Activated CD8-positive, alpha-beta T cell treated with anti-CD3 and anti-CD28 coated beads, Interleukin-2, amount 10 ng/mL, durations not matched to agents 7 days and 5 days (primary cell): Measurements from ENCODE around the gene RERE. TPM values are rescaled to one million over a fixed set of nuclear protein-coding genes. Genes with fewer than 3 reads are reported as not detected.
"Not testable (repeated sequence)": the region's sequence is repeated elsewhere in the genome, so short reads cannot be mapped to it uniquely, and the experiment has no call there.

Experiments used
- ATAC-seq: fragments of 150-1000 bp; cut with Tn5 transposase; one replicate; pipeline ENCODE4 v1.10.0; 2021; ENCODE audit warnings: moderate library complexity
- CTCF ChIA-PET: fragments of 350-600 bp; sonication (Branson Sonifier 250); formaldehyde crosslinking; loops from one replicate; lab custom pipeline; 2021; ENCODE audit warnings: antibody characterized with exemption; lab: Charles Lee
- POLR2A ChIA-PET: fragments of 350-600 bp; sonication (Branson Sonifier 250); formaldehyde crosslinking; loops from one replicate; lab custom pipeline; 2021; ENCODE audit warnings: antibody characterized with exemption; lab: Charles Lee
- DNase-seq: peaks from one replicate; pipeline ENCODE4 v3.0.0-alpha.2; 2020
- H3K27ac Mint-ChIP-seq: one replicate; pipeline ENCODE4 v1.8.0; 2021; ENCODE audit warnings: mild to moderate bottlenecking, mixed read lengths
- H3K27me3 Mint-ChIP-seq: one replicate; pipeline ENCODE4 v1.8.0; 2021; ENCODE audit warnings: low read depth, mixed read lengths
- H3K36me3 Mint-ChIP-seq: one replicate; pipeline ENCODE4 v1.8.0; 2021; ENCODE audit warnings: low read depth, mixed read lengths
- H3K4me1 Mint-ChIP-seq: one replicate; pipeline ENCODE4 v1.8.0; 2021; ENCODE audit warnings: low read depth, mixed read lengths
- H3K4me3 Mint-ChIP-seq: one replicate; pipeline ENCODE4 v1.8.0; 2021; ENCODE audit warnings: mild to moderate bottlenecking, mixed read lengths
- H3K9me3 Mint-ChIP-seq: one replicate; pipeline ENCODE4 v1.8.0; 2022; ENCODE audit warnings: mixed read lengths; ENCODE audit not compliant: insufficient read depth
- total RNA-seq, 2 experiments: library from RNA; stranded (reverse); gene quantifications; one replicate each; pipeline ENCODE4 v1.2.3, GENCODE V29; 2021

Gene RERE
- total RNA-seq, 2 experiments from 2014 or later = 37.4 to 44.7 TPM

- DNase-seq (no peak), ATAC-seq (no peak)
- H3K9me3 Mint-ChIP-seq = peaks cover 1% of the 10 kb centered on the region
- H3K27ac Mint-ChIP-seq = no peak overlapping the region
- ChIA-PET CTCF (interaction anchor here (0.8 to 2.3 kb wide), 3 partner anchors 12 to 40 kb away, joined by 3 to 11 read pairs (median 4); no protein-coding TSS in a partner anchor), POLR2A (no interaction called here)
- H3K4me1 Mint-ChIP-seq = peaks cover 26% of the 10 kb centered on the region
- peaks cover 17% of the 10 kb centered on the region for H3K36me3 Mint-ChIP-seq
- no peaks in the 10 kb centered on the region for H3K27me3 Mint-ChIP-seq
- H3K4me3 Mint-ChIP-seq = no peak overlapping the region
Observed at GRCh38 chr1:8450312-8450711, 367.1 kb downstream of the RERE start.

GRCh38 chr1:8448911-8449661, 368.4 kb downstream of the RERE start:
- no peak overlapping the region for H3K4me3 Mint-ChIP-seq
- H3K4me1 Mint-ChIP-seq = peaks cover 30% of the 10 kb centered on the region
- no peak for DNase-seq
- ChIA-PET CTCF (interaction anchor here (0.8 to 2.3 kb wide), 7 partner anchors 11 to 278 kb away, joined by 3 to 11 read pairs (median 3); no protein-coding TSS in a partner anchor), POLR2A (interaction anchor here (1.2 kb wide), 1 partner anchor 24 kb away, joined by 5 read pairs; no protein-coding TSS in a partner anchor)
- no peak overlapping the region for H3K27ac Mint-ChIP-seq
- no peak for ATAC-seq
- H3K9me3 Mint-ChIP-seq = peaks cover 4% of the 10 kb centered on the region
- no peaks in the 10 kb centered on the region for H3K27me3 Mint-ChIP-seq
- peaks cover 21% of the 10 kb centered on the region for H3K36me3 Mint-ChIP-seq

- H3K27me3 Mint-ChIP-seq, DNase-seq, H3K9me3 Mint-ChIP-seq, H3K4me3 Mint-ChIP-seq, ATAC-seq, H3K27ac Mint-ChIP-seq: not testable (repeated sequence)
- POLR2A ChIA-PET = interaction anchor here (1.2 kb wide), 1 partner anchor 24 kb away, joined by 5 read pairs; no protein-coding TSS in a partner anchor
- H3K4me1 Mint-ChIP-seq = peaks cover 30% of the 10 kb centered on the region
- peaks cover 21% of the 10 kb centered on the region for H3K36me3 Mint-ChIP-seq
- CTCF ChIA-PET = interaction anchor here (1.2 to 2.3 kb wide), 4 partner anchors 18 to 279 kb away, joined by 3 to 11 read pairs (median 3); no protein-coding TSS in a partner anchor
Observed at GRCh38 chr1:8448505-8448904, 368.9 kb downstream of the RERE start.

- Mint-ChIP-seq H3K27me3 (peaks cover 2% of the 10 kb centered on the region), H3K27ac (no peak overlapping the region), H3K4me3 (no peak overlapping the region), H3K36me3 (peaks cover 26% of the 10 kb centered on the region), H3K4me1 (peaks cover 32% of the 10 kb centered on the region), H3K9me3 (peaks cover 4% of the 10 kb centered on the region)
- no peak for DNase-seq
- POLR2A ChIA-PET = no interaction called here
- no peak for ATAC-seq
- CTCF ChIA-PET = no interaction called here
Observed at GRCh38 chr1:8447616-8448150, 369.8 kb downstream of the RERE start.

GRCh38 chr1:8446119-8446518, 371.3 kb downstream of the RERE start:
- POLR2A ChIA-PET, H3K9me3 Mint-ChIP-seq, H3K27me3 Mint-ChIP-seq, ATAC-seq, H3K27ac Mint-ChIP-seq: not testable (repeated sequence)
- peak; percentile 57 for DNase-seq
- Mint-ChIP-seq H3K36me3 (peaks cover 29% of the 10 kb centered on the region), H3K4me1 (peaks cover 34% of the 10 kb centered on the region), H3K4me3 (peak overlapping the region; percentile 30)
- CTCF ChIA-PET = interaction anchor here (1.9 kb wide), 1 partner anchor 15 kb away, joined by 7 read pairs; no protein-coding TSS in a partner anchor

- ChIA-PET POLR2A (no interaction called here), CTCF (interaction anchor here (1.2 to 1.3 kb wide), 2 partner anchors 12 to 14 kb away, joined by 3 to 5 read pairs; no protein-coding TSS in a partner anchor)
- H3K27ac Mint-ChIP-seq = no peak overlapping the region
- no peak overlapping the region for H3K4me3 Mint-ChIP-seq
- DNase-seq (no peak), ATAC-seq (no peak)
- H3K27me3 Mint-ChIP-seq = peaks cover 4% of the 10 kb centered on the region
- peaks cover 26% of the 10 kb centered on the region for H3K36me3 Mint-ChIP-seq
- H3K9me3 Mint-ChIP-seq = peaks cover 9% of the 10 kb centered on the region
- H3K4me1 Mint-ChIP-seq = peaks cover 44% of the 10 kb centered on the region
Observed at GRCh38 chr1:8443558-8444194, 373.8 kb downstream of the RERE start.

GRCh38 chr1:8441426-8441825, 376.0 kb downstream of the RERE start:
- ChIA-PET CTCF (interaction anchor here (1.0 kb wide), 1 partner anchor 10 kb away, joined by 3 read pairs; no protein-coding TSS in a partner anchor), POLR2A (interaction anchor here (1.1 kb wide), 1 partner anchor 14 kb away, joined by 3 read pairs; no protein-coding TSS in a partner anchor)
- H3K4me3 Mint-ChIP-seq = no peak overlapping the region
- H3K27me3 Mint-ChIP-seq = peaks cover 4% of the 10 kb centered on the region
- DNase-seq (no peak), ATAC-seq (no peak)
- peaks cover 18% of the 10 kb centered on the region for H3K36me3 Mint-ChIP-seq
- no peak overlapping the region for H3K27ac Mint-ChIP-seq
- H3K9me3 Mint-ChIP-seq = peaks cover 9% of the 10 kb centered on the region
- peaks cover 26% of the 10 kb centered on the region for H3K4me1 Mint-ChIP-seq

GRCh38 chr1:8439015-8439702, 378.3 kb downstream of the RERE start:
- peaks cover 11% of the 10 kb centered on the region for H3K36me3 Mint-ChIP-seq
- no peak overlapping the region for H3K27ac Mint-ChIP-seq
- H3K9me3 Mint-ChIP-seq = peaks cover 4% of the 10 kb centered on the region
- POLR2A ChIA-PET = no interaction called here
- peaks cover 14% of the 10 kb centered on the region for H3K4me1 Mint-ChIP-seq
- DNase-seq (no peak), ATAC-seq (peak; percentile 39)
- H3K4me3 Mint-ChIP-seq = no peak overlapping the region
- peaks cover 4% of the 10 kb centered on the region for H3K27me3 Mint-ChIP-seq
- CTCF ChIA-PET = interaction anchor here (1.2 to 1.7 kb wide), 2 partner anchors 11 to 43 kb away, joined by 3 to 4 read pairs; no protein-coding TSS in a partner anchor

GRCh38 chr1:8438489-8438888, 379.0 kb downstream of the RERE start:
- peaks cover 4% of the 10 kb centered on the region for H3K9me3 Mint-ChIP-seq
- peaks cover 14% of the 10 kb centered on the region for H3K4me1 Mint-ChIP-seq
- ATAC-seq (no peak), DNase-seq (no peak)
- ChIA-PET CTCF (interaction anchor here (1.3 to 1.7 kb wide), 2 partner anchors 12 to 42 kb away, joined by 3 to 4 read pairs; no protein-coding TSS in a partner anchor), POLR2A (no interaction called here)
- H3K36me3 Mint-ChIP-seq = peaks cover 8% of the 10 kb centered on the region
- H3K27ac Mint-ChIP-seq = no peak overlapping the region
- H3K4me3 Mint-ChIP-seq = no peak overlapping the region
- peaks cover 4% of the 10 kb centered on the region for H3K27me3 Mint-ChIP-seq

GRCh38 chr1:8437347-8437746, 380.1 kb downstream of the RERE start:
- Mint-ChIP-seq H3K27ac (no peak overlapping the region), H3K36me3 (no peaks in the 10 kb centered on the region), H3K9me3 (peaks cover under 1% of the 10 kb centered on the region), H3K27me3 (no peaks in the 10 kb centered on the region), H3K4me1 (peaks cover 14% of the 10 kb centered on the region), H3K4me3 (no peak overlapping the region)
- ChIA-PET POLR2A (interaction anchor here (0.6 kb wide), 1 partner anchor 41 kb away, joined by 3 read pairs; no protein-coding TSS in a partner anchor), CTCF (interaction anchor here (1.0 to 1.3 kb wide), 2 partner anchors 13 to 28 kb away, joined by 4 to 5 read pairs; no protein-coding TSS in a partner anchor)
- DNase-seq (no peak), ATAC-seq (no peak)

GRCh38 chr1:8435569-8436071, 381.8 kb downstream of the RERE start:
- POLR2A ChIA-PET = no interaction called here

More at GRCh38 chr1:8435569-8436071, 381.8 kb downstream of the RERE start:
- Mint-ChIP-seq H3K27me3 (no peaks in the 10 kb centered on the region), H3K36me3 (no peaks in the 10 kb centered on the region), H3K27ac (no peak overlapping the region), H3K4me3 (no peak overlapping the region), H3K4me1 (peaks cover 29% of the 10 kb centered on the region), H3K9me3 (no peaks in the 10 kb centered on the region)
- ATAC-seq (no peak), DNase-seq (no peak)
- CTCF ChIA-PET = interaction anchor here (0.6 kb wide), 1 partner anchor 32 kb away, joined by 3 read pairs; no protein-coding TSS in a partner anchor
